ENCODE measurements around the gene BCAR1.

The BCAR1 gene

DNA sequence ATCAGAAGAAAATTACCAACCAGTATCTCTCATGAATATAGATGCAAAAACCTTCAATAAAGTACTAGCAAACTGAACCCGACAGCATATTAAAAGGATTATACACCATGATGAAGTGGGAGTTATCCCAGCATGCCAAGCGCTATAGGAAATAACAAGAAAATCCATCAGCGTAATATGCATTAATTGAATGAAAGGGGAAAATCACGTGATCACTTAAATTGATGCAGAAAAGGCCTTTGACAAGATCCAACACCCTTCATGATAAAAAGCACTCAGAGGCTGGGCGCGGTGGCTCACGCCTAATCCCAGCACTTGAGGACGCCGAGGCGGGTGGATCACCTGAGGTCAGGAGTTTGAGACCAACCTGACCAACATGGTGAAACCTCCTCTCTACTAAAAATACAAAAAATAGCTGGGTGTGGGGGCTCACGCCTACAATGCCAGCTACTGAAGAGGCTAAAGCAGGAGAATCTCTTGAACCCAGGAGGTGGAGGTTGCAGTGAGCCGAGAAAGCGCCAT, 49.3 kb downstream of the BCAR1 start:
- no peak for DNase-seq

GRCh38 chr16:75198135-75198600, 53.3 kb downstream of the BCAR1 start:
- no peak for DNase-seq

- DNase-seq, result no peak
Measured at GRCh38 chr16:75197522-75198134, 53.8 kb downstream of the BCAR1 start.

DNA sequence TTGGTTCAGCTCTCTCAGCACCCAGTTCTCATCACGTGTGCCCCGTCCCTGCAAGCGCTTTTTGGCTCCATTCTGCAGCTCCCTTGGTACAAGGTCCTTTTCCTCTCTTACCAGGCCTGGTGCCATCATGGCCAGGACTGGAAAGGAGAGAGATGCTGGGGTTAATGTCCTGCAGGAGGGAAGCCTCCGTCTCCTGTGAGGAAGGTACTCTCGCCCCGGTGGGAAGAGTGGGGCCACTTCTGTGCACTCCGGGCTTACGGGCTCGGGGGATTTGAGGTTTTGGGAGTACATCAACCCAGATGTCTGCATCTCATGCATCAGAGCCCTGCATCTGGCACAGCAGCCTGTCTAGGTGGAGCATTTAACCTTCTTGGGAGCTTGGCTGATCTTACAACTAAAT, 54.6 kb downstream of the BCAR1 start:
- DNase-seq, result no peak

- no peak for DNase-seq
Measured at GRCh38 chr16:75195811-75196790, 55.3 kb downstream of the BCAR1 start.

GRCh38 chr16:75193730-75194444, 57.5 kb downstream of the BCAR1 start:
- no peak for DNase-seq

DNA sequence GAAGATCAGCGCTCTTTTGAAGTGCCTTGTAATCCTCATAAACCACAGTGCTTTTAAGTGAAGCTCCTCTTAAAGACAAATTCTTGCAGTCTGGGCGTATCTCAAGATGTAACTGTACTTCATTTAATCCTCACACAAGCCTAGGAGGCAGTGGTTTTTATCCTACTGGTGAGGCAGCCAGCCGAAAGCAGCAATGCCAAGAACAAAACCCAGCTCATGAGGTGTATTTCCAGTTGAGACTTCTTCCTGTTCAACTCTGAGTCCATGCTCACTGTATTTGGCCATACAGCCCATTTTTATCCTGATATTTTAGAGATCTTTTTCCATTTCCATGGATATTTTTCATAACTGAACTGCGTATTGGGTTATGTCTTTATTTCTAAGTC, 58.2 kb downstream of the BCAR1 start:
- no peak for DNase-seq

DNA sequence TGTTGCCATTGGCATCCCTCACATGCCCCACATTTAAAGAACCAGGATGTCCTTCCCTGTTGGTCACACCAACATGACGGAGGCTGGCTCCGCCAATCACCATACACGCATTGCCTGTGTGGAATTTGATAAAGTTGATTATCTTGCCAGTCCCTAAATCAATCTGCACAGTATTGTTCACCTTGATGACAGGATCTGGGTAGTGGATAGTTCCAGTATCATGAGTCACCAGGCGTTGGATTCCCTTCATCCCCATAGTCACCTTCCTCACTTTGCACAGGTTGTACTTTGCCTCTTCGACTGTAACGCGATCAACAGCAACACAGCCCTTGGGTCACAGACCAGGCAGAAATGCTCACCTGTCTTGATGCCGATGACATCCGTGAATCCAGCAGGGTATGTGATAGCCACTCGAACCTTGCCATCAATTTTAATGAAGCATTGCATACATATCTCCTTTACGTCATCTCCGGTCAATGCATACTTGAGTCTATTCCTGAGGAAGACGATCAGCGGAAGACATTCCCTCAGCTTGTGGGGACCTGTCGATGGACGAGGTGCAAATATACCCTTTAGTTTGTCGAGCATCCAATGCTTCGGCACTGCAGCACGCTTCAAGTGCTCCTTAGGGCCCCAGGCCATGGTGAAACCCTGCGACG, 58.7 kb downstream of the BCAR1 start:
- no peak for DNase-seq

- no peak for DNase-seq
Measured at GRCh38 chr16:75189638-75190245, 61.7 kb downstream of the BCAR1 start.

DNA sequence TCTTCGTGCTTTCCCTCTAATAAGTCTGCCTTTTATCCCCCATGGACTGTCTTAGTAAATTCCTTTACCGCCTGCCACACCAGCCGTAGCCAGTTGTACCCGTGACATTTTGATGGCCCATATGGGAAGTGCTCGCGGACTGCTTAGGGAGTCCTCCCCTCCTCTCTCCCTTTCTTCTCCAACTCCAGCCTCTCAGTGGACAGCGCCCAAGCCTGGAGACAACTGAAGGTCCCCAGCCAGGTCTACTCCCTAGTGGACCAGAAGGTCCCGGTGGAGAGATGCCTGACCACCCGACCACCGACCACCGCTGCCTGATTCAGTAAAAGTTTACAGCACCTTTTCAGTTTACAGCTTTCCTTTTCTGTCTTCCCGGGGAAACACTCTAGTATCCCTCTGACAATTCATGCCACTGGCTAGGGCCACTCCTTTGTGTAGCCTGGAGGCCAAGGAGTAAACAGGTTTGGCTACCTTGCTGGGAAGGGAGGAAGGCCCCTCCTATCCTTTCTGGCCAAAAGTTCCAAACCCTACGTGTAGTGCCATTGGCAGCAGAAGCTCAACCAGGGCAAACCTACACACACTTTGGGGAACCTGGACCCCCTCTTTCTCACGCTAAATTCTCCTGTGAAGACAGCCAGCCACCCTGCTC, 62.5 kb downstream of the BCAR1 start:
- no peak for DNase-seq

- DNase-seq, result no peak
Measured at GRCh38 chr16:75181630-75182029, 69.8 kb downstream of the BCAR1 start.

DNA sequence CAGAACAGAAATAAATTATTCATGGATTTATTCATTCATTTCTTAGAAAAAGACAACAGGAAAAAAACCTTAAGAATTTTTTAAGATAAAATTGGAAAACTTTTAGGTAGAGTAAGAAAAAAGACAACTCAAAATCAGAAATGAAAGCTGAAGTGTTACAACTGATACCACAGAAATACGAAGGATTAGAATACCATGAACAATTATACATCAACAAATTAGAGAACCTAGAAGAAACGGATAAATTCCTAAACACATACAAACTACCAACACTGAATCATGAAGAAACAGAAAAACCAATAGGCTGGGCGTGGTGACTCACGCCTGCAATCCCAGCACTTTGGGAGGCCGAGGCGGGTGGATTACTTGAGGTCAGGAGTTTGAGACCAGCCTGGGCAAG, 72.2 kb downstream of the BCAR1 start:
- DNase-seq, result no peak
